Measurements from ENCODE around the gene ZNF316.
"Not testable (repeated sequence)": the region's sequence is repeated elsewhere in the genome, so short reads cannot be mapped to it uniquely, and the experiment has no call there.

Gene ZNF316

DNA sequence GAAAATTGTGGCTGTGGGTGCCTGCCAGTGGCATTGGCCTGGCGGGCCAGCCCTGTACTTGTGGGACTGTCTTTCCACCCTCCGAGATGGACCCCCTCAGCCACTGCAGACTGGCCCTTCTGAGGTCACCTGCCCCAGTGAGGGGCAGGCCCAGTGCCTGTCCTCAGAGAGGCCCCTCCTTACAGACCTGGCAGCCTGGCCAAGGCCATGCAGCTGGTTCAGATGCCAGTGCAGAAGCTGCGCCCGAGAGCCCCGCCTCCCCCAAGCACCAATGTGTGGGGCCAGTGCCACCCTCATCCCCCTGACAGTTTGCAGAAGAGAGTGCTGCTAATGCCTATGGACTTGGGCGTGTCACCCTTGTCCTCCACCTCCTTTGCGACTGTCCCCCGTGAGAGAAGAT lies 10.0 kb downstream of the ZNF316 start:
- no peak for DNase-seq

DNA sequence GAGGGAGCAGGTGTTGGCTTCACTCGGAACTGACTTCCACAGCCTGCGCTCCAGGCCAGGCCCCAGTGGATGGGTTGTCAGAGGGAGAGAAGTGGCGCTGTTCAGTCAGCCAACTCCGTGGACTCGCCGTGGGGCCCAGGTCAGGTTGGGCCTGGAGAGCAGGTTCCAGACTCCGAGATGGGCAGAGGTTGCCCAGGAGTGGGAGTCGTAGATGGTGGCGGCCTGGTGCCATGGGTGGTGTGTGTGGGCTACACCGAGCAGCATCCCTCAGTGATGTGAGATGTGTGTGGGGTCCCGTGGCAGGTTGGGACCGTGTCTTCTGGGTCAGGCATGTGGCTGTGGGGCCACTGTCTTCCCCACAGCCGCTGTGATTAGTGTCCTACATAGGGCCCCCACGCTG lies 10.4 kb downstream of the ZNF316 start:
- no peak for DNase-seq

DNA sequence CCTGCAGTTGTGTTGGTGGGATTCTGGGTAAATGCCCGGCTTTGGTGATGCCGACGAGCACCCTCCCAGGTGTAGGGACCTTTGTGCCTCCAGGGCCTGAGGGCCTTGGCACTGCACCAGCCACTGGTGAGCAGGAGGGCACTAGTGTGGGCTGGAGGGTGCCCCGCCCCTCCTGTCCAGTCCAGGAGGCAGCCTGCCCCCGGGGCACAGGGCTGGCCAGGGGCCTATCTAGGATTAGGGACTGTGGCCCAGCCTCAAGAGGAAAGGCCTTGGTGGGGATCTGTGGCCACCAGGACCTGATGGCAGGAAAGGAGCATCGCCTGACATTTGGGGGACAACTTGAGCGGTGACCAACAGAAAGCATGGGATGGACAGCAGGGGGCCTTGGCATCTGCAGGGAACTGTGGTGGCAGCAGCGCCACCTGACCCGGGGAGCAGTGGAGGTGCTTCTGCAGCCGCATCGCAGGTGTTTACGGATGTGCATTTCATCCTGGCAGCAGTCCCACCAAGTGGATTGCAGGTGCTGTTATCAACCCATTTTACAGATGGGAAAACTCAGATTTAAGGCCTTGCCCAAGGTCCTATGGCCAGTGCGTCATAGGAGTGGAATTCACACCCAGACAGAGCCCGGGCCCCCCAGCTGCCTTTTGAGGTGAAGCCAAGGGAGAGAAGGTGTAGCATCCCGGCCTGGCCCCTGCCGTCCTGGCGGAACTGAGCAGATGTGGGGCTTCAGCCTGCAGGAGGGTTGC lies 11.1 kb downstream of the ZNF316 start:
- DNase-seq = no peak

DNA sequence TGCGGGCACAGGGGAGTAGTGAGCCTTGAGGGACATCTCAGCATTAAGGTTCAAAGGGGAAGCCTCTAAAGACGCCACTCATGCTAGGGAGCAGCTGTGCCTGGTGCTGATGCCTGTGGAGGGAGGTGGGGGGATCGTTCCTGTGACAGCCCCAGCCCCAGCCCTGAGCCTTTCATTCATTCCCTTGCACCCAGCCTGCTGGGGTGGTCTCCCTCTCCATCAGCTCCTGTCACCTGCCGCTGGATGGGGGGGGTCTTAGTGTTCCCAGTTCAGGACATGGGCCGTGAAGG lies 11.6 kb downstream of the ZNF316 start:
- DNase-seq = no peak

DNA sequence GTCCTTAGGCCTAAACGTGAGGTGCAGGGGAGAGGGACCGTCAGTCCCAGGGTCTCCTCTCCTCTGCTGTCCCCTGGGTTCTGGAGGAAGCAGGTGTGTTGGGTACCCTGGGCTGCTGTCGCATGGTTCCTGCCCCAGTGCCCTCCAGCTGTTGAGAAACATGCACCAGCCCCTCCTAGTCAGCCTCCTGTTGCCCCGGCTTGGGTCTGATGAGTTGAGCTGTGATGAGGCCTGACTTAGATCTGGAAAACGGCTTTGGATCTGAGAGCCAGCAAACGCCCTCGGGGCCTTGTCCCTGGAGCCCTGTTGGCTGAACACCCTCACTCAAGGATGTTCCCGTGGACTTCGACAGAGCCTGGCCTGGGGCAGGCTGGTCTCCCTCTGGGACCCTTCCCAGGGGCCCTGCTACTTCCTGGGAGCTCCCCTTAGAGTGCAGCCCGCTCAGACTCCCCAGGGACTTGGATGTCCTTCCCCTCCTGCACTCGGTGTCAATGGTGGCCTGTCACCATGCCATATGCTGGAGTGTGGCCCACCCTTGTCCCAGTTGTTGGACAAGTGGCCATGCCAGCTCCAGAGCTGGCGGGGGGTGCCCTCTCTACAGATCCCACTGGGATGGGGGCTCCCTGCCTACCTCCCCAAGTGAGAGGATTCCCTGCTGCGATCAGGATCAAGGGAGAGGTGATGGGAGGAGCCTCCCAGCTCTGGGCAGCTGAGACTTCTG lies 12.3 kb downstream of the ZNF316 start:
- no peak for DNase-seq

DNA sequence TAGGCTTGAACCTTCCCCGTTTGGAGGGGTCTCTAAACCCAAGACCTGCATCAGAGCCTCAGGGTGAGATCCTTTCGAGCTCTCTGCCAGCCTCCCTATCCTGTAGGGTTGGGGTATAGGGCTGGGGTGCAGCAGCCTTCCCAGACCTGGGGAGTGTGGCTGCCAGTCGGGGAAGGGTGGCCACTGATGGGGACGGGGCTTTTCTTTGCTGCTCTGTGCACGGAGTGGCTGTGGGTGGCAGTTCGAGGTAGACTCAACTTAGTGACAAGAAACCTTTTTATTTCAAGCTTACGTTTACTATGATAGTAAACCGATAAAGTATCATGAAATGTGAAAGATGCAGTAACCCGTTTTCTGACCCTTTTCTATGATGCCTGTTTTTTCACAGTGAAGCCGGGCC lies 13.0 kb downstream of the ZNF316 start:
- no peak for DNase-seq

DNA sequence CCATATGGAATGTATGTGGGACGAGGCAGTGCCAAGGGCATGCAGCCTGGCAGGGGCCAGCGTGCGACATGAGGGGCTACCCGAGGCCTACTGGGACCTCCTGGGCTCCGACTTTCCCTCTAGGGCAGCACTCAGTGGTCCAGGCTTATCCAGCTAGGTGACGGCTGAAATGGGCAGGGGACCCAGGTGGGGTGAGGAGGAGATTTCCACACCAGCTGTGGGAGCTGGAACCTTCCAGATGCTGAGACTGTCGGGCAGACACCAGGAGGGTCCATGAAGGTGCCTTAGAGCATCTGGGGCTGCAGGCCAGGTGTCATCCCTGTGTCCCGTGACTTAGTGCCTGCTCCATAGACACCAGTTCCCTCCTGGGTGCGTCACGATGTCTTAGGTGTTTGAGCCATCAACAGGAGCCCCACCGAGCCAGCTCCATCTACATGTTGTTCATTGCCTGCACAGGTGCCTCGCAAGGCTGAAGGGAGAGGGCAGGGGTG lies 13.4 kb downstream of the ZNF316 start:
- no peak for DNase-seq

DNA sequence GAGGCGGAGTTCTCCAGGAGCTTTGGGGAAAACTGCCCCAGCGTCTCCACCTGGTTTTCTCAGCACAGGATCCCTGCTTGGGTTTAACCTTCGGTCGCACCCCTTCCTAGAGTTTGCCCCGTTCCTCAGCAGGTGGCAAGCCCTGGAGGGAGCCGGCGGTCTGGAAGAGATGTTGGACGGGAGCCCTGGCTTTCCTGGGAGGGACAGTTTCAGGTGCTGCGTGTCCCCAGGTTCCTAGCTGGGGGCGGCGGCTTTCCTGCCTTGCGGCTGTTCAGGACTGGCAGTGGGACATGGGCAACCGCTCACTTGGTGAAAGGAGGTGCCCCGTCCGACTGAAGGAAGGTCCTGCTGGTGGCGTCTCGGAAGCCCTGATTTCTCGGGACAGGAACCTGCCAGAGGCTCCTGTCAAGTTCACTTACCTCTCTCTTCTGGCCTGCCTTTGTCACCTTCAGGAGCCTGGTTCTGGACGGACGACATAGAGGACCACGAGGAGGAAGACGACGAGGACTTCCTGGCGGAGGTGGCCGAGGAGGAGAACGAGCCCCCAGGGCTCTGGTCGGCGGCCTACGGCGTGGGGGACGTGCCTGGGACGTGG lies 14.8 kb downstream of the ZNF316 start:
- no peak for DNase-seq

DNA sequence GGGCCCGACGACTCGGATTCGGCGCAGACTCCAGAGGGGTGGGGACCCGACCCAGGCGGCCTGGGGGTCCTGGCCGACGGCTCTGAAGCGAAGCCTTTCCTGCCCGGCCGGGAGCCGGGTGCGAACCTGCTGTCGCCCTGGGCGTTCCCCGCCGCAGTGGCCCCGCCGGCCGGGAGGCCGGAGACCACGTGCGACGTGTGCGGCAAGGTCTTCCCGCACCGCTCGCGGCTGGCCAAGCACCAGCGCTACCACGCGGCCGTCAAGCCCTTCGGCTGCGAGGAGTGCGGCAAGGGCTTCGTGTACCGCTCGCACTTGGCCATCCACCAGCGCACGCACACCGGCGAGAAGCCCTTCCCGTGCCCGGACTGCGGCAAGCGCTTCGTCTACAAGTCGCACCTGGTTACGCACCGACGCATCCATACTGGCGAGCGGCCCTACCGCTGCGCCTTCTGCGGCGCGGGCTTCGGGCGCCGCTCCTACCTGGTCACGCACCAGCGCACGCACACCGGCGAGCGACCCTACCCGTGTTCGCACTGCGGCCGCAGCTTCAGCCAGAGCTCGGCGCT lies 15.4 kb downstream of the ZNF316 start:
- no peak for DNase-seq

DNA sequence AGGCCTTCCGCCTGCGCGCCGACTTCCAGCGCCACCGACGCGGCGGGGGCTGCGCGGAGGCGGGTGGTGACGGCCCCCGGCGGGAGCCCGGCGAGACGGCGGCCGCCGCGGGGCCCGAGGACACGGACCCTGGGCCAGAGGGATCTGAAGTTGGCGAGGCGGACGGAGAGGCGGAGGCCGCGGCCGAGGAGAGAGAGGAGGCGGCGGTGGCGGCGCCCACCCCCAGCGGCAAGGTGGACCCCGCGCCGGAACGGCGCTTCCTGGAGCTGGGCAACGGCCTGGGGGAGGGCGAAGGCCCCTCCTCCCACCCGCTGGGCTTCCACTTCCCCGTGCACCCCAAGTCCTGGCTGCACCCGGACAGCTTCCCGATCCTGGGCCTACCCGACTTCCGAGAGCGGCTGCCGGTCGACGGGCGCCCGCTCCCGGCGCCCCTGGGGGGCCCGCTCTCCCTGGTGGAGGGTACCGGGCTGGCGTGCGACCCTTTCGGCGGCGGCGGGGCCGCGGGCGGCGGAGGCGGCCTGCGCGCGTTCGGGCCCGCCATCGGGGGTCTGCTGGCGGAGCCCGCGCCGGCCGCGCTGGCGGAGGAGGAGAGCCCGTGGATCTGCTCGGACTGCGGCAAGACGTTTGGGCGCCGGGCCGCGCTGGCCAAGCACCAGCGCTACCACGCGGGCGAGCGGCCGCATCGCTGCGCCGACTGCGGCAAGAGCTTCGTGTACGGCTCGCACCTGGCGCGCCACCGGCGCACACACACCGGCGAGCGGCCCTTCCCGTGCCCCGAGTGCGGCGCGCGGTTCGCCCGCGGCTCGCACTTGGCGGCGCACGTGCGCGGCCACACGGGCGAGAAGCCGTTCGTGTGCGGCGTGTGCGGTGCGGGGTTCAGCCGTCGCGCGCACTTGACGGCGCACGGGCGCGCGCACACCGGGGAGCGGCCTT lies 16.2 kb downstream of the ZNF316 start:
- DNase-seq = no peak

DNA sequence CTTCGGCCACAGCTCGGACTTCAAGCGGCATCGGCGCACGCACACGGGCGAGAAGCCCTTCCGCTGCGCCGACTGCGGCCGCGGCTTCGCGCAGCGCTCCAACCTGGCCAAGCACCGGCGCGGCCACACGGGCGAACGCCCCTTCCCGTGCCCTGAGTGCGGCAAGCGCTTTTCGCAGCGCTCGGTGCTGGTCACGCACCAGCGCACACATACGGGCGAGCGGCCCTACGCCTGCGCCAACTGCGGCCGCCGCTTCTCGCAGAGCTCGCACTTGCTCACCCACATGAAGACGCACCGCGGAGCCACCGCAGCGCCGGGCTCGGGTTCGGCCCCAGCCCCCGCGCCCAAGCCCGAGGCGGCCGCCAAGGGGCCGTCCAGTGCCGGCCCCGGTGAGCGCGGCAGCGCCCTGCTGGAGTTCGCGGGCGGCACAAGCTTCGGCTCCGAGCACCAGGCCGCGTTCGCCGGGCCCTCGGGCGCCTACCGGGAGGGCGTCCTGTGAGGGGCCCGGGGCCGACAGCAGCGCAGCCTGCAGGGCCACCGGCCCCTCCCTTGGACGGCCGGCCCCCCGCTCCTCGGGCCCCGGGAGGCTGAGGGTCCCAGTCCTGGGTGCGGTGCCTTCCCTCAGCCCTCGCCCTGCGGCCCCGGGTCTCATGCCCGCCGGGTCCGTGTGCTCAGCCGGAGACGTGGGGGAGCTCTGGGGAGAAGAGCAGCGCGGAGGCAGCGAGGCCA lies 17.2 kb downstream of the ZNF316 start:
- no peak for DNase-seq

DNA sequence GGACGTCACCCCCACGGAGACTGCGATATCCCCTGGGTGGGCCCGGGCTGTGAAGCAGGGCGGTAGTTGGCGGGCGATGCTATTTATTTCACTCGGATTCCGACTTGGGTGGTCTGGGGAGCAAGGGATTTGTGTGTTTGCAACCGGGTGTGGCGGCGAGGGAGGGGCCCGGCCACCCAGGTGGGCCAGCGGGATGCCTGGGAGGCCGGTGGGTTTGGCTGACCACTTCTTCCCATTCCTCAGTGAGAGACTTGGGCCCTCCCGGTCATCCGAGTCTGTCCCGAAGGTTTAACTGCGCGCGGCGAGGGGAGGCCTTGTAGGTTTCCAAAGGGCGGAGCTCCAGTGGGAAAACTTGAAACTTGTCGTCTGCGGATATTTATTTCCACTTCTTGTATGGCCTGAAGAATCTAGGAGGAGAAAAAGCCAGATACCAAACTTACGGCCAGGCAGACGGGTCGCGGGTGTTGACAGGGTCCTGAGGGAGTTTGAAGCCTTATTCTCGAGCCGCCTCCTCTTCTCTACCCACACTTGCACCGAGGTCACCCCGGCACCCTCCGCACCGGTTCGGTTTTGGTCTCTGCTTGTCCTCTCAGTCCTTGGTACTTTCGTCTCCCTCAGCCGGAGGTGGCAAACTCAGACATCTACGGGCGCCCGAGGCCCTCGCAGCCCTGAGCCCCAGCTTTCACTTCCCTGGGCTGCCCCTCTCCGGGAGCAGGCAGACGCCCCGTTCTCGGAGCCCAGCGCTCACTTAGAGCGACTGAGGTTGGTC lies 17.9 kb downstream of the ZNF316 start:
- DNase-seq = no peak

DNA sequence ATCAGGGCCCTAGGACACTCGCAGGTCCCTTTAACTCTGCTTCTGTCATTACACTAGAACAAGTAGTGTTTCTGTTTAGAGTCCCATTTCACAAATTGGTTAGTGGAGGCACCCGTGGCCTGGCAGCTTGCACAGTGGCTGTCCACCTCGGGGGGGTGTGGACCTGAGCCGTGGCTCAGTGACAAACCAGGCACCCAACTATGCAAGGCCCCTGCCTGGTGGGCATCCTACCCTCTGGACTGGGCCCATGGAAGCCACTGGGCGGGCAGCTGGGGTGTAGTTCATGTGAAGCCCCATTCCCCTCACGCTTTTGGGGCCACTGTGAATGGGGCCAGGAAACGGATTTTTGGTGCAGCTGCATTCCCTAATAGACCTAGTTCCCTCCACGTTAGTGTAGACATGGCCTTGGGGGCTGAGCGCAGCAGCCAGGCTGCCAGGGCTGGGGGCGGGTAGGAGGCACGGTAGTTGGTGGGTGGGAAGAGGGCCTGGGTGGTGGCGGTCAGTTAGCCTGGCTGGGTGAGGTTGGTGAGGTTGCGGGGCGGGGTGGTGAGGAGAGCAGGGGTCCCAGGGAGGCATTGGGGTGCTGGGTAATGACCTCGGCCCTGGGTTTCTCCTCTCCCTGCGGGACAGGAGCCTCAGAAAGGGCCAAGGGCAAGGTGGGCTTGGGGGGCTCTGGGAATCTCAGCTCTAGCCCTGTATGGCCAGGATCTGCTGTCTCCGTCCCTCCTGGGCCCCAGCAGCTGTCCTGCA lies 18.7 kb downstream of the ZNF316 start:
- no peak for DNase-seq

DNA sequence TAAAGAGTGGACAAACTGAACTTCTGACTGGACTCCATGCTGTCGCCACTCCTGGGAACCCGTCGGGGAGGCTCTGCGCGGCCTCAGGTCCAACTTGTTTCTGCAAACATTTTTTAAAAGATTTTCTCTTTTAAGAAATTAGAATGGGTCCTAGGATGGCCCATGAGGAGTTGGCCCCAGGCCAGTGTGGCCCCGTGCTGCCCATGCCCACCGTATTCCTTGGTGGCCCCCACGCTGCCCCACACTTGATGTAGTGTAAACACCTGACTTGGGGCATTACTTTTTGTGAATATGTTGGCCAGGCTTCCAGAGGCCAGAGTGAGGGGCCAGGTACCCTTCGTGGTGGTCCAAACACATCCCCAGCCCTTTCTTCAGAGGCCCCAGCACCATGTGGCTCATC lies 19.3 kb downstream of the ZNF316 start:
- DNase-seq = no peak

DNA sequence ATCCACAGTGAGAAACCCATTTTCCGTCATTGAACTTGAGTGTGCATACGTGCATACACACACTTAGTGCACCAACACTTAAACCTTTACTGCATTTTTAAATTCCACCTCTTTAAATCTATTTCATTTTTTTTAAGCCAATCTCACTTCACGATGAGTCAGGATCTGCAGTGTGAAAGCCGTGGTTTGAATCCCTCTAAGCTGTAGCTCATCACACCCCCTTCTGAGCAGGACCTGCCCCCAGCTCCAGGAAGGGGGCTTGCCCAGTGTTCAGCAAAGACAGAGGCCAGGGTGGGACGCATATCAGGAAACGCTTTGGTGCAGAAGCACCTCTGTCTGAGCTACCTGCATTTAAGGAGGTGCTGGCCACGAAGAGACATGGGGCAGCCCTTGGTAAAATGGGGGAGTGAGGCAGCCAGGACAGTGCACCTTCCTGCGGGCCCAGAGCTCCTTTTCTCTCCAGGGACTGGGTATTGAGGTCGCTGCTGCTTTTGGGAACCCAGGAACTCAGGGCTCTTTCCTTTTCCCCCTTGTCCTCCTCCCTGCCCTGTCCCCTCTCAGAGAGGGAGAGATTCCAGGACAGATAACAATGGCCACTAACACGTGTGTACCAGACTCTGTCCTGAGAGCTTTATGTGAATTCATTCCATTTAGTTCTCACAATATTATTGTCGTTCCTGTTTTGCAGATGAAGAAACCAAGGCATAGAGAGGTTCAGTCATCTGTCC lies 21.7 kb downstream of the ZNF316 start:
- no peak for DNase-seq

DNA sequence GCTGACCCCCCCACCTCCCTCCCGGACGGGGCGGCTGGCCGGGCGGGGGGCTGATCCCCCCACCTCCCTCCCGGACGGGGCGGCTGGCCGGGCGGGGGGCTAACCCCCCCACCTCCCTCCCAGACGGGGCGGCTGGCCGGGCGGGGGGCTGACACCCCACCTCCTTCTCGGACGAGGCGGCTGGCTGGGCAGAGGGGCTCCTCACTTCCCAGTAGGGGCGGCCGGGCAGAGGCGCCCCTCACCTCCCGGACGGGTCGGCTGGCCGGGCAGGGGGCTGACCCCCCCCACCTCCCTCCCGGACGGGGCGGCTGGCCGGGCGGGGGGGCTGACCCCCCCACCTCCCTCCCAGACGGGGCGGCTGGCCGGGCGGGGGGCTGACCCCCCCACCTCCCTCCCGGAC lies 33.7 kb downstream of the ZNF316 start:
- not testable (repeated sequence) for DNase-seq

DNA sequence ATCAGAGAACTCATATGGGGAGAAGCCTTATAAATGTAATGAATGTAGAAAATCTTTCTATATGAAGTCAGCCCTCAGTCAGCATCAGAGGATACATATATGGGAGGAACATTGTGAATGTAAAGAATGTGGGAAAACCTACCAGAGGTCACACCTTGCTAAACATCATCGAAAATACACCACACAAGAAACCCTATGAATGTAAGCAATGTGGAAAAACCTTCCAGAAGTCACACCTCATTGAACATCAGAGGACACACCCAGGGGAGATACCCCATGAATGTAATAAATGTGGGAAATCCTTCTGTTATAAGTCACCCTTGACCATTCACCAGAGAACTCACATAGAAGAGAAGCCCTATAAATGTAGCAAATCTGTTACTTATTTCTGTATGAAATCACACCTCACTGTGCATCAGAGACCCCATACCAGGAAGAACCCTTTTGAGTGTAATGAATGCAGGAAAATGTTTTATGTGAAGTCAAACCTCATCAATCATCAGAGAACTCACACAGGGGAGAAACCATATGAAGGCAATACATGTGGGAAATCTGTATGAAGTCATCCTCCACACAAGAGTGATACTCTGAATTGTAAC lies 38.8 kb downstream of the ZNF316 start:
- DNase-seq = no peak

DNA sequence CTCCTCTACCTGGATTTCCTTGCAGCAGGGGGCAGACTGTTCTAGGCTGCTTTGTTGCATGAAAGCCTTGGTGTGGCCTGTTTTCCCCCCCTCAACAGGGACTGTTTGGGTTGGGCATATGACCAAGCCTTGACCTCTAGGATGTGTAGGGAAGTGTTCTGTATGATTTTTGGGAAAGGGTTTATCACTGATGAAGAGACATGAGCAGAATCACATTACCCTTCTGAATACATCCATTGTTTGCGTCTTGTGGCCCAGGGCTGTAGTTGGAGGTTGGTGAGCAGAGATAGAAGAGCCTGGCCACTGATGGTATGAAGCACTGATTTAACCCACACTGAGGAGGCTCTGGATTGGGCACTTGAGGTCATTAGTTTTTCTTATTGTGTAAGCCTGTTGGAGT lies 43.0 kb downstream of the ZNF316 start:
- DNase-seq = no peak

DNA sequence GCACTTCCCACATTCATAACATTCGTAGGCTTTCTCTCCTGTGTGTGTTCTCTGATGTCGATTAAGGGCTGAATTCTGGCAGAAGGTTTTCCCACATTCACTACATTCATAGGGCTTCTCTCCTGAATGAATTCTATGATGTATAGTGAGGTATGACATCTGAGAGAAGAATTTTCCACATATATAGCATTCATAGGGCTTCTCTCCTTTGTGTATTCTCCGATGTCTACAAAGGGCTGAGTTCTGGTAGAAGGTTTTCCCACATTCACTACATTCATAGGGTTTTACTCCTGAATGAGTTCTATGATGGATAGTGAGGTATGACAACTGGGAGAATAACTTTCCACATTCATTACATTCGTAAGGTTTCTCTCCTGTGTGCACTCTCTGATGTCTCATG lies 54.0 kb downstream of the ZNF316 start:
- DNase-seq = no peak
